Measurements from ENCODE around the gene OR10J1. TPM values are rescaled to one million over a fixed set of nuclear protein-coding genes. Genes with fewer than 3 reads are reported as not detected.

Gene OR10J1
- total and polyA plus RNA-seq, 2 of the 8 experiments (the other 6 are each of a cell fraction or from before 2014, with no cell fraction given) = not detected

DNA sequence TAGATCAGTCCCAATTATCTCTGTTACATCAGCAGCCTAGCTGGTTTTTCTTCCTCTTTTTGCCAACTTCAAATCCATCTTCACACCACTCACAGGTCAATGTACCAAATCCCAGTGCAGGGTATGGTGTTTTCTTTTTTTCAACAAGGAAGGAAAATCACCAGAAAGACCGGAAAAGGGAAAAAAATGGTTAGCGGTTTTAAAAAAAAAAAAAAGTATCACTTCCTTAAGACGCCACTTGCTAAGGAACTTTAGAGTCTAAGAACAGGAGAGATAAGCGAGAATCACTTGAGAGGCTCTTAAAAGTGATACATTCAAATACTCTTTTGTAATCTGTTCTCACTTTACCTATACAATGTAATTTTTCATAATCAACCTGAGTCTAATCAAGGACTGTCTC is 3.1 kb upstream of the OR10J1 start (continued):
- TF ChIP-seq, protein P1, sequence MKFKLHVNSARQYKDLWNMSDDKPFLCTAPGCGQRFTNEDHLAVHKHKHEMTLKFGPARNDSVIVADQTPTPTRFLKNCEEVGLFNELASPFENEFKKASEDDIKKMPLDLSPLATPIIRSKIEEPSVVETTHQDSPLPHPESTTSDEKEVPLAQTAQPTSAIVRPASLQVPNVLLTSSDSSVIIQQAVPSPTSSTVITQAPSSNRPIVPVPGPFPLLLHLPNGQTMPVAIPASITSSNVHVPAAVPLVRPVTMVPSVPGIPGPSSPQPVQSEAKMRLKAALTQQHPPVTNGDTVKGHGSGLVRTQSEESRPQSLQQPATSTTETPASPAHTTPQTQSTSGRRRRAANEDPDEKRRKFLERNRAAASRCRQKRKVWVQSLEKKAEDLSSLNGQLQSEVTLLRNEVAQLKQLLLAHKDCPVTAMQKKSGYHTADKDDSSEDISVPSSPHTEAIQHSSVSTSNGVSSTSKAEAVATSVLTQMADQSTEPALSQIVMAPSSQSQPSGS (IDR thresholded peaks at IDR 0.05; ENCODE audit: low read length) = no peak
- no peak for TF ChIP-seq CEBPB (IDR thresholded peaks at IDR 0.05; ENCODE audit: low read depth, low read length)
- TF ChIP-seq RFX5 (IDR thresholded peaks at IDR 0.05; ENCODE audit: borderline replicate concordance, low read depth, low read length) = no peak
